ENCODE measurements around the gene TPP1. TPM values are rescaled to one million over a fixed set of nuclear protein-coding genes. Genes with fewer than 3 reads are reported as not detected.

TPP1 gene
- polyA plus RNA-seq, 3 donors from 2014 or later, result 110 to 225 (median 167) TPM

- Mint-ChIP-seq H3K9me3 (no peaks in the 10 kb centered on the region), H3K4me3 (no peak overlapping the region), H3K36me3 (no peaks in the 10 kb centered on the region), H3K4me1 (peaks cover 0 to 3% of the 10 kb centered on the region in 2 donors), H3K27ac (no peak overlapping the region), H3K27me3 (ENCODE audit: low read depth in 3 of 3) (peaks cover 0 to 2% (median 2%) of the 10 kb centered on the region in 3 donors)
- DNase-seq, result no peak
These were observed 35.2 kb upstream of the TPP1 start for GRCh38 chr11:6654281-6655019.

GRCh38 chr11:6653656-6654055 is 34.4 kb upstream of the TPP1 start:
- Mint-ChIP-seq H3K4me3 (no peak overlapping the region), H3K9me3 (no peaks in the 10 kb centered on the region), H3K36me3 (no peaks in the 10 kb centered on the region), H3K4me1 (peaks cover 0 to 3% of the 10 kb centered on the region in 2 donors), H3K27me3 (ENCODE audit: low read depth in 3 of 3) (peaks cover 0 to 2% (median 2%) of the 10 kb centered on the region in 3 donors), H3K27ac (no peak overlapping the region)
- no peak for DNase-seq

GRCh38 chr11:6653097-6653496 is 33.9 kb upstream of the TPP1 start:
- DNase-seq, result no peak
- H3K27ac Mint-ChIP-seq, result no peak overlapping the region
- no peak overlapping the region for H3K4me3 Mint-ChIP-seq
- no peaks in the 10 kb centered on the region for H3K36me3 Mint-ChIP-seq
- H3K4me1 Mint-ChIP-seq, result peaks cover 0 to 3% of the 10 kb centered on the region in 2 donors
- H3K9me3 Mint-ChIP-seq, result no peaks in the 10 kb centered on the region
- peaks cover 0 to 2% (median 2%) of the 10 kb centered on the region in 3 donors for H3K27me3 Mint-ChIP-seq (ENCODE audit: low read depth in 3 of 3)

GRCh38 chr11:6652182-6652581 is 33.0 kb upstream of the TPP1 start:
- Mint-ChIP-seq H3K9me3 (no peaks in the 10 kb centered on the region), H3K4me1 (peaks cover 0 to 3% of the 10 kb centered on the region in 2 donors), H3K27me3 (ENCODE audit: low read depth in 3 of 3) (peaks cover 0 to 2% (median 2%) of the 10 kb centered on the region in 3 donors), H3K27ac (no peak overlapping the region), H3K36me3 (no peaks in the 10 kb centered on the region), H3K4me3 (no peak overlapping the region)
- DNase-seq, result no peak

- no peak overlapping the region for H3K4me3 Mint-ChIP-seq
- DNase-seq, result no peak
- H3K4me1 Mint-ChIP-seq, result peaks cover 0 to 1% of the 10 kb centered on the region in 2 donors
- H3K27me3 Mint-ChIP-seq (ENCODE audit: low read depth in 3 of 3), result no peaks in the 10 kb centered on the region
- H3K9me3 Mint-ChIP-seq, result no peaks in the 10 kb centered on the region
- H3K36me3 Mint-ChIP-seq, result no peaks in the 10 kb centered on the region
- H3K27ac Mint-ChIP-seq, result no peak overlapping the region
These were observed 31.8 kb upstream of the TPP1 start for GRCh38 chr11:6650980-6651379.

GRCh38 chr11:6650104-6650503 is 30.9 kb upstream of the TPP1 start:
- no peaks in the 10 kb centered on the region for H3K36me3 Mint-ChIP-seq
- H3K4me1 Mint-ChIP-seq, result no peaks in the 10 kb centered on the region
- no peak overlapping the region for H3K27ac Mint-ChIP-seq
- DNase-seq, result no peak
- H3K9me3 Mint-ChIP-seq, result no peaks in the 10 kb centered on the region
- no peak overlapping the region for H3K4me3 Mint-ChIP-seq
- no peaks in the 10 kb centered on the region for H3K27me3 Mint-ChIP-seq (ENCODE audit: low read depth in 3 of 3)

- Mint-ChIP-seq H3K9me3 (no peaks in the 10 kb centered on the region), H3K27me3 (ENCODE audit: low read depth in 3 of 3) (no peaks in the 10 kb centered on the region), H3K27ac (no peak overlapping the region), H3K36me3 (no peaks in the 10 kb centered on the region), H3K4me3 (no peak overlapping the region), H3K4me1 (no peaks in the 10 kb centered on the region)
- DNase-seq, result no peak
These were observed 29.3 kb upstream of the TPP1 start for GRCh38 chr11:6648501-6648900.

GRCh38 chr11:6647836-6648235 is 28.6 kb upstream of the TPP1 start:
- no peak overlapping the region for H3K27ac Mint-ChIP-seq
- no peak for DNase-seq
- no peaks in the 10 kb centered on the region for H3K36me3 Mint-ChIP-seq
- H3K9me3 Mint-ChIP-seq, result no peaks in the 10 kb centered on the region
- H3K27me3 Mint-ChIP-seq (ENCODE audit: low read depth in 3 of 3), result no peaks in the 10 kb centered on the region
- H3K4me1 Mint-ChIP-seq, result no peaks in the 10 kb centered on the region
- H3K4me3 Mint-ChIP-seq, result no peak overlapping the region

- no peaks in the 10 kb centered on the region for H3K9me3 Mint-ChIP-seq
- no peaks in the 10 kb centered on the region for H3K36me3 Mint-ChIP-seq
- H3K27ac Mint-ChIP-seq, result no peak overlapping the region
- peak; percentile 15 to 25 (median 16) for DNase-seq
- no peaks in the 10 kb centered on the region for H3K27me3 Mint-ChIP-seq (ENCODE audit: low read depth in 3 of 3)
- H3K4me1 Mint-ChIP-seq, result no peaks in the 10 kb centered on the region
- H3K4me3 Mint-ChIP-seq, result no peak overlapping the region
These were observed 27.9 kb upstream of the TPP1 start for GRCh38 chr11:6646918-6647679.

- no peak overlapping the region for H3K4me3 Mint-ChIP-seq
- no peaks in the 10 kb centered on the region for H3K9me3 Mint-ChIP-seq
- no peaks in the 10 kb centered on the region for H3K27me3 Mint-ChIP-seq (ENCODE audit: low read depth in 3 of 3)
- H3K27ac Mint-ChIP-seq, result no peak overlapping the region
- no peaks in the 10 kb centered on the region for H3K4me1 Mint-ChIP-seq
- no peaks in the 10 kb centered on the region for H3K36me3 Mint-ChIP-seq
- peak in 1 of 3 donors; percentile 15 for DNase-seq
These were observed 27.3 kb upstream of the TPP1 start for GRCh38 chr11:6646576-6646917.

GRCh38 chr11:6646071-6646470 is 26.8 kb upstream of the TPP1 start:
- peak; percentile 29 to 33 (median 32) for DNase-seq
- Mint-ChIP-seq H3K4me1 (no peaks in the 10 kb centered on the region), H3K27ac (no peak overlapping the region), H3K27me3 (ENCODE audit: low read depth in 3 of 3) (no peaks in the 10 kb centered on the region), H3K9me3 (no peaks in the 10 kb centered on the region), H3K36me3 (no peaks in the 10 kb centered on the region), H3K4me3 (no peak overlapping the region)

- no peak overlapping the region for H3K4me3 Mint-ChIP-seq
- H3K9me3 Mint-ChIP-seq, result no peaks in the 10 kb centered on the region
- DNase-seq, result no peak
- H3K27me3 Mint-ChIP-seq (ENCODE audit: low read depth in 3 of 3), result peaks cover 0 to 3% (median 0%) of the 10 kb centered on the region in 3 donors
- no peaks in the 10 kb centered on the region for H3K4me1 Mint-ChIP-seq
- no peak overlapping the region for H3K27ac Mint-ChIP-seq
- no peaks in the 10 kb centered on the region for H3K36me3 Mint-ChIP-seq
These were observed 23.7 kb upstream of the TPP1 start for GRCh38 chr11:6642957-6643356.

GRCh38 chr11:6640985-6641701 is 21.9 kb upstream of the TPP1 start:
- Mint-ChIP-seq H3K9me3 (no peaks in the 10 kb centered on the region), H3K27ac (no peak overlapping the region), H3K27me3 (ENCODE audit: low read depth in 3 of 3) (peaks cover 0 to 3% (median 0%) of the 10 kb centered on the region in 3 donors), H3K4me1 (no peaks in the 10 kb centered on the region), H3K4me3 (no peak overlapping the region), H3K36me3 (no peaks in the 10 kb centered on the region)
- DNase-seq, result no peak
